Measurements from ENCODE around the gene PRSS53.

Gene PRSS53

GRCh38 chr16:31135535-31136286 lies 47.0 kb upstream of the PRSS53 start, which contains the start of gene PRSS8:
TSS of gene PRSS8 (minus strand) at chr16:31135727. CDS start at chr16:31135498, 229 bp downstream.
- no peak within 1 kb of the TSS for H3K4me2 ChIP-seq (ENCODE audit: low read depth, low read length)
- no peaks in the 10 kb centered on the region for H3K36me3 ChIP-seq (replicated peaks; ENCODE audit: insufficient read depth, low read length)
- H3K9me3 ChIP-seq (replicated peaks; ENCODE audit: insufficient read depth, low read length), result no peaks in the 10 kb centered on the region
- no peaks in the 10 kb centered on the region for H3F3A ChIP-seq (ENCODE audit: insufficient read depth, low read length)
- H3K4me1 ChIP-seq (ENCODE audit: low read length), result no peaks in the 10 kb centered on the region
- no peaks in the 10 kb centered on the region for H3K9me2 ChIP-seq (replicated peaks; ENCODE audit: insufficient read depth, low read length)
- no peak within 1 kb of the TSS for H3K27ac ChIP-seq (ENCODE audit: low read length)
- TF ChIP-seq EZH2 (optimal IDR thresholded peaks at IDR 0.05; ENCODE audit: low read depth, low read length), result no peak
- TF ChIP-seq CTCF (IDR thresholded peaks at IDR 0.05; ENCODE audit: low read length), result no peak
- TF ChIP-seq EZH2phosphoT487 (IDR thresholded peaks at IDR 0.05; ENCODE audit: low read length), result no peak
- no peak for DNase-seq
- no peak within 1 kb of the TSS for H2AFZ ChIP-seq (ENCODE audit: low read length)
- no peaks in the 10 kb centered on the region for H3K27me3 ChIP-seq (replicated peaks; ENCODE audit: insufficient read depth, low read length)
- H4K20me1 ChIP-seq (ENCODE audit: insufficient read depth, low read length), result no peaks in the 10 kb centered on the region
- no peak within 1 kb of the TSS for H3K4me3 ChIP-seq (ENCODE audit: low read length)
- no peaks in the 10 kb centered on the region for H3K79me2 ChIP-seq (ENCODE audit: low read length)
- H3K9ac ChIP-seq (ENCODE audit: low read length), result no peak within 1 kb of the TSS

- Histone ChIP-seq H3K4me2 (ENCODE audit: low read depth, low read length) (no peak overlapping the region), H3K4me3 (ENCODE audit: low read length) (no peak overlapping the region)
- DNase-seq, result no peak
Measured at GRCh38 chr16:31134625-31135534, 46.1 kb upstream of the PRSS53 start.

GRCh38 chr16:31134091-31134571 lies 45.4 kb upstream of the PRSS53 start:
- H3K4me3 ChIP-seq (ENCODE audit: low read length), result no peak overlapping the region
- no peaks in the 10 kb centered on the region for H3K9me2 ChIP-seq (replicated peaks; ENCODE audit: insufficient read depth, low read length)
- H4K20me1 ChIP-seq (ENCODE audit: insufficient read depth, low read length), result no peaks in the 10 kb centered on the region
- H3K4me1 ChIP-seq (ENCODE audit: low read length), result no peaks in the 10 kb centered on the region
- TF ChIP-seq EZH2phosphoT487 (IDR thresholded peaks at IDR 0.05; ENCODE audit: low read length) (no peak), CTCF (IDR thresholded peaks at IDR 0.05; ENCODE audit: low read length) (no peak), EZH2 (optimal IDR thresholded peaks at IDR 0.05; ENCODE audit: low read depth, low read length) (no peak)
- no peak for DNase-seq
- no peak overlapping the region for H3K9ac ChIP-seq (ENCODE audit: low read length)
- no peak overlapping the region for H3K4me2 ChIP-seq (ENCODE audit: low read depth, low read length)
- no peak overlapping the region for H3K27ac ChIP-seq (ENCODE audit: low read length)
- no peaks in the 10 kb centered on the region for H3K27me3 ChIP-seq (replicated peaks; ENCODE audit: insufficient read depth, low read length)
- no peaks in the 10 kb centered on the region for H3F3A ChIP-seq (ENCODE audit: insufficient read depth, low read length)
- H3K36me3 ChIP-seq (replicated peaks; ENCODE audit: insufficient read depth, low read length), result no peaks in the 10 kb centered on the region
- no peaks in the 10 kb centered on the region for H3K79me2 ChIP-seq (ENCODE audit: low read length)
- H3K9me3 ChIP-seq (replicated peaks; ENCODE audit: insufficient read depth, low read length), result no peaks in the 10 kb centered on the region
- no peak overlapping the region for H2AFZ ChIP-seq (ENCODE audit: low read length)

More at GRCh38 chr16:31134625-31135534, 46.1 kb upstream of the PRSS53 start:
- H3K27ac ChIP-seq (ENCODE audit: low read length), result no peak overlapping the region
- no peaks in the 10 kb centered on the region for H4K20me1 ChIP-seq (ENCODE audit: insufficient read depth, low read length)
- H3K4me1 ChIP-seq (ENCODE audit: low read length), result no peaks in the 10 kb centered on the region
- H3K36me3 ChIP-seq (replicated peaks; ENCODE audit: insufficient read depth, low read length), result no peaks in the 10 kb centered on the region
- no peaks in the 10 kb centered on the region for H3K79me2 ChIP-seq (ENCODE audit: low read length)
- H2AFZ ChIP-seq (ENCODE audit: low read length), result no peak overlapping the region
- H3K27me3 ChIP-seq (replicated peaks; ENCODE audit: insufficient read depth, low read length), result no peaks in the 10 kb centered on the region
- H3K9me3 ChIP-seq (replicated peaks; ENCODE audit: insufficient read depth, low read length), result no peaks in the 10 kb centered on the region
- H3K9ac ChIP-seq (ENCODE audit: low read length), result no peak overlapping the region
- H3F3A ChIP-seq (ENCODE audit: insufficient read depth, low read length), result no peaks in the 10 kb centered on the region
- H3K9me2 ChIP-seq (replicated peaks; ENCODE audit: insufficient read depth, low read length), result no peaks in the 10 kb centered on the region
- TF ChIP-seq EZH2phosphoT487 (IDR thresholded peaks at IDR 0.05; ENCODE audit: low read length) (no peak), EZH2 (optimal IDR thresholded peaks at IDR 0.05; ENCODE audit: low read depth, low read length) (no peak), CTCF (IDR thresholded peaks at IDR 0.05; ENCODE audit: low read length) (no peak)
